ENCODE data around the gene VAC14. TPM values are rescaled to one million over a fixed set of nuclear protein-coding genes. Genes with fewer than 3 reads are reported as not detected.

Gene VAC14
- total RNA-seq, 2 donors from 2014 or later: 26.5 to 27.7 TPM

DNA sequence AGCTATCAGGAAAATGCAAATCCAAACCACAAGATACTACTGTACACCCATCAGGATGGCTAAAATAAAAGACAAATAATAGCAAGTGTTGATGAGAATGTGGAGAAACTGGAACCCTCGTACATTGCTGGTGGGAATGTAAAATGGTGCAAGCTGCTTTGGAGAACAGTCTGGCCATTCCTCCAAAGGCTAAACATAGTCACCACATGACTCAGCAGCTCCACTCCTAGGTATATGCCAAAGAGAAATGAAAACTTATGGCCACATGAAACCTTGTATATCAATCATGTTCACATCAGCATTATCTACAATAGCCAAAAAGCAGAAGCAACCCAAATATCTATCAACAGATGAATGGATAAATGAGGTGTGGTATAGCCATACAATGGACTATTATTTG lies 28.5 kb downstream of the VAC14 start:
- intact Hi-C loops (cut with DNase I): no loop called here
- H3K9me3 ChIP-seq: no peaks in the 10 kb centered on the region
- H3K27me3 ChIP-seq: no peaks in the 10 kb centered on the region
- H3K4me1 ChIP-seq: no peaks in the 10 kb centered on the region
- H3K4me3 ChIP-seq: no peak overlapping the region
- TF ChIP-seq, protein P1, sequence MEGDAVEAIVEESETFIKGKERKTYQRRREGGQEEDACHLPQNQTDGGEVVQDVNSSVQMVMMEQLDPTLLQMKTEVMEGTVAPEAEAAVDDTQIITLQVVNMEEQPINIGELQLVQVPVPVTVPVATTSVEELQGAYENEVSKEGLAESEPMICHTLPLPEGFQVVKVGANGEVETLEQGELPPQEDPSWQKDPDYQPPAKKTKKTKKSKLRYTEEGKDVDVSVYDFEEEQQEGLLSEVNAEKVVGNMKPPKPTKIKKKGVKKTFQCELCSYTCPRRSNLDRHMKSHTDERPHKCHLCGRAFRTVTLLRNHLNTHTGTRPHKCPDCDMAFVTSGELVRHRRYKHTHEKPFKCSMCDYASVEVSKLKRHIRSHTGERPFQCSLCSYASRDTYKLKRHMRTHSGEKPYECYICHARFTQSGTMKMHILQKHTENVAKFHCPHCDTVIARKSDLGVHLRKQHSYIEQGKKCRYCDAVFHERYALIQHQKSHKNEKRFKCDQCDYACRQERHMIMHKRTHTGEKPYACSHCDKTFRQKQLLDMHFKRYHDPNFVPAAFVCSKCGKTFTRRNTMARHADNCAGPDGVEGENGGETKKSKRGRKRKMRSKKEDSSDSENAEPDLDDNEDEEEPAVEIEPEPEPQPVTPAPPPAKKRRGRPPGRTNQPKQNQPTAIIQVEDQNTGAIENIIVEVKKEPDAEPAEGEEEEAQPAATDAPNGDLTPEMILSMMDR (IDR thresholded peaks at IDR 0.05): no peak
- ATAC-seq (no peak), DNase-seq (no peak)
- no peak overlapping the region for H3K27ac ChIP-seq
- H3K36me3 ChIP-seq (replicated peaks in 1 of 2; ENCODE audit: insufficient read depth in 1 of 2, low read depth in 2 of 2): peaks cover 0 to 3% of the 10 kb centered on the region in 2 donors
- 78 to 88% methylated on average over 1 of the region's 1 CpG for WGBS, 2 donors

DNA sequence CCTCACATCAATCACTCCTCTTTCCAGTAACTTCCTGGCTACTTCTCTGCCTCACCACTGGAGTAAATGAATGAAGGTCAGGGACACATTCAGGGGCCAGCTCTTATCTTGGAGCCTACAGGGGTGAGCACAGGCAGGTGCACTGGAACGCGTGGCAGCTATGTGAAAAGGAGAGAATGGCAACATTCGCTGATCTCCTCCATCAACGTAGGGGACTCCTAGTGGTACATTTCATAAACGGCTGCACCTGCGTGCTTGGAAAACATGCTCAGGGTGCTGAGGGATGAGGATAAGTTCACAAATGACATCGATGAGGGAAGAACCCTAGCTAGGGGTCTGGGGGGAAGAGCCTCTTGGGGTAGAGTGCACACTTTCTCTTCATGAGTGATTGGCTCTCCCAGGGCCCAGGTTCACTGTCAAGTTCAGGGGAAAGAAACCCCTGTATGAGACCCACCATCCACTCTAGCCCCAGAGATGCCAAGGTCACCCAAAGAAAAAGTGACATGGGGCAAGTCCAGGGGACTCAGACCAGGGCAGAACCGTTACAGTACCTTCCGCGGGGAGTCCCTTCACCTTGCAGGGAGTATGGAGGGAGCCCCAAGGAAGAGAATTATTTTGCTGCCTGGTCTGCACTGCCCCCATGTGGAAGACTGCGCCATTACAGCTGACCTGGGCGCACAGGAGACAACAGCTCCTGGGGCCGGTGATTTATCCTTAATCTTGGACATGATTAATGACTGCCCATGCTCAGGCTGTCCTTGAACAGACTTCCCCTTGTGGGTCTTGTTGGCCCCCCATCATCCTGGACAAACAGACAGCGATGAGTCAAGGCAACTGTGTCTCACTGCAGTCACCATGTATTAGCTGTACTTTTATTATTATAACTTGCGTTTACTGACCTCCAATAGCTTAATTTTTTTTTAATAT lies 30.1 kb downstream of the VAC14 start:
- no peak for TF ChIP-seq POLR2A (IDR thresholded peaks at IDR 0.05)
- TF ChIP-seq, protein P1 (IDR thresholded peaks at IDR 0.05): peak; percentile 79 to 87 (median 81)
- Histone ChIP-seq H3K27ac (no peak overlapping the region), H3K36me3 (replicated peaks in 1 of 2; ENCODE audit: insufficient read depth in 1 of 2, low read depth in 2 of 2) (peaks cover 0 to 3% of the 10 kb centered on the region in 2 donors), H3K9me3 (no peaks in the 10 kb centered on the region), H3K27me3 (no peaks in the 10 kb centered on the region), H3K4me1 (no peaks in the 10 kb centered on the region), H3K4me3 (no peak overlapping the region)
- DNase-seq (peak; percentile 48 to 64 (median 54)), ATAC-seq (peak; percentile 81)
- intact Hi-C loops (cut with DNase I): no loop called here
- WGBS, 2 donors: 38 to 51% methylated on average over 15 of the region's 15 CpGs

DNA sequence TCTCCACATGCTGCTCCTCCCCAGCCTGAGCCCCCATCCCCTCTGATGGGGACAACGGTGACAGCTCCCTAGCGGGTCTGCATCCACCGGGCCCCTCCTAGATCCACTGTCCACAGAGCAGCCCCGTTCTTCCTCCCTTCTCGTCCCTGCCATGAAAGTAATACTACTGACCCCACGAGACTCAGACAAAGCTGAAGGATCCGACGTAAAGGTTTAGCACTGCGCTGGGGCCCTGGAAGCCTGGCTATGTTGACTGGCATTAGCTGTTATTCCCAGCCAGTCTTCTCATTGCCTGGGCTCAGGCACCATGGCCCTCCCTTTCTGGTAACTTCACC lies 30.7 kb downstream of the VAC14 start:
- no peak for ATAC-seq
- Histone ChIP-seq H3K36me3 (replicated peaks in 1 of 2; ENCODE audit: insufficient read depth in 1 of 2, low read depth in 2 of 2) (peaks cover 0 to 3% of the 10 kb centered on the region in 2 donors), H3K4me3 (no peak overlapping the region), H3K27me3 (no peaks in the 10 kb centered on the region), H3K9me3 (no peaks in the 10 kb centered on the region), H3K4me1 (no peaks in the 10 kb centered on the region), H3K27ac (no peak overlapping the region)
- no peak for TF ChIP-seq POLR2A (IDR thresholded peaks at IDR 0.05)
- TF ChIP-seq, protein P1 (IDR thresholded peaks at IDR 0.05): no peak
- intact Hi-C loops (cut with DNase I): no loop called here
- WGBS, 2 donors: 92 to 97% methylated on average over 9 of the region's 9 CpGs
- DNase-seq: no peak

DNA sequence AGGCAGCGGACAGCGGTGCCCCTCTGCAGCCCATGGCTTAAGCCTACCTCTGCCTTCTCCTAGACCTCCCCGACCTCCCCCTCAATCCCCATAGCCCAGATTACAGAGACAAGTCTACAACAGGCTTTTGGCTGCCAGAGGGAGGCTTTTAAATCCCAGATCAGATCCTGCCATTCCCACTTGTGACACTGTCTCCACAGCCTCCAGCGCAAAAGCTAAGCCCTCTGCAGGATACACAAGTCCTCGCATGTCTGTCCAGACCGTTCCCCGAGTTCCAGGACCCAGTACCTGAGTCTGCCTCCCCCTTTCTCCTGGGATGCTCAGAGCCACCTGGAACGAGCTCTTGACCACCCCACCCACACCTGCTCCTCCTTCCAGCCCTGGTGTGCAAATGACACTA lies 31.2 kb downstream of the VAC14 start:
- Histone ChIP-seq H3K27me3 (no peaks in the 10 kb centered on the region), H3K4me1 (no peaks in the 10 kb centered on the region), H3K4me3 (no peak overlapping the region), H3K36me3 (replicated peaks in 1 of 2; ENCODE audit: insufficient read depth in 1 of 2, low read depth in 2 of 2) (peaks cover 0 to 3% of the 10 kb centered on the region in 2 donors), H3K9me3 (no peaks in the 10 kb centered on the region), H3K27ac (no peak overlapping the region)
- 95 to 99% methylated on average over 8 of the region's 8 CpGs for WGBS, 2 donors
- ATAC-seq: no peak
- TF ChIP-seq POLR2A (IDR thresholded peaks at IDR 0.05): no peak
- TF ChIP-seq, protein P1 (IDR thresholded peaks at IDR 0.05): no peak
- no peak for DNase-seq
- intact Hi-C loops (cut with DNase I): loop anchor here (5.0 kb wide), 1 partner anchor 92 kb away; no protein-coding TSS in a partner anchor
